NOMO-1 treated with dmso at 0.1 percent for 144 hours (cell line): ENCODE measurements around the gene ITGAL.

ENCODE experiments used
- DNase-seq: peaks from one replicate; lab custom pipeline; 2025; ENCODE audit not compliant: unreplicated experiment; lab: John Stamatoyannopoulos, UW

The ITGAL gene

GRCh38 chr16:30541502-30542329 is 69.2 kb downstream of the ITGAL start:
- DNase-seq = no peak

- DNase-seq = no peak
Measured at GRCh38 chr16:30543067-30543466, 70.5 kb downstream of the ITGAL start.

DNA sequence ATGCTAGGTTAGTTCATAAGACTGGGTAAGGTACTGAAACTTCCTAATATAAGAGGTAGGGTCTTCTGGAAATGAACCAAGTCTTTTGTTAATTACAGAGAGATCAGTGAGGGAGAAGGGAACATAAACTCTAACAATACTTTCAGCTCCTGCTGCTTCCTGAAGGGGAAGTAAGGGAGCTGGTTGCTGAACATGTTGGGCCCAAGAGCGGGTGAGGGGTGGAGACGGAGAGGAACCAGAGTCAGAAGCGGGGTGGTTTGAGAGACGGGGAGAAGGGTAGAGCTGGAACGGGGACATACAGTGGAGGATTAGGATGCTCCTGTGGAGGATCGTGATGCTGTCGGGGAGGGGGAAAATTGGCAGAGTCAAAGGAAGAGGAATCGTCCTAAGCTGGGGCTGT is 73.6 kb downstream of the ITGAL start:
- no peak for DNase-seq

- no peak for DNase-seq
Measured at GRCh38 chr16:30548416-30549253, 76.1 kb downstream of the ITGAL start.

- no peak for DNase-seq
Measured at GRCh38 chr16:30551781-30552180, 79.2 kb downstream of the ITGAL start.

DNA sequence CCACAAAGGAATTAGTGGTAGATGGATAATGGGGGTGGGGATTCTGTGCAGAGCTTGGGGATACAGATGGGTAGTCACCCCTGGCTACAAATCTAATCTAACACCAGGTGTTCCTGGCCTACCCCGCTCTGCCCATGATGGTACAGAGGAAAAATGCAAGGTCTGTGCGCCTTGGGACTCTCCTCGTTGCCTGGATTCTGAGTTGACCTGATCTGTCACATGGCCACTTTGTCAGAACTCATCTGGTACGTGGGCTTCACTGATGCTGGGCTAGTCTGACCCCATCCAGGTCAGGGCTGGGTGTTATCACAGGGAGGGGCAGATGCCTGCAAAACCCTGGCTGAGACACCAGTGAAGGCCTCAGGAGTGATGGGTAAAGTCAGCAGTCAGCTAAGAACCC is 80.4 kb downstream of the ITGAL start:
- DNase-seq = no peak

- peak; percentile 9 for DNase-seq
Measured at GRCh38 chr16:30553393-30553899, 80.9 kb downstream of the ITGAL start.

- DNase-seq = no peak
Measured at GRCh38 chr16:30554557-30555314, 82.2 kb downstream of the ITGAL start.

DNA sequence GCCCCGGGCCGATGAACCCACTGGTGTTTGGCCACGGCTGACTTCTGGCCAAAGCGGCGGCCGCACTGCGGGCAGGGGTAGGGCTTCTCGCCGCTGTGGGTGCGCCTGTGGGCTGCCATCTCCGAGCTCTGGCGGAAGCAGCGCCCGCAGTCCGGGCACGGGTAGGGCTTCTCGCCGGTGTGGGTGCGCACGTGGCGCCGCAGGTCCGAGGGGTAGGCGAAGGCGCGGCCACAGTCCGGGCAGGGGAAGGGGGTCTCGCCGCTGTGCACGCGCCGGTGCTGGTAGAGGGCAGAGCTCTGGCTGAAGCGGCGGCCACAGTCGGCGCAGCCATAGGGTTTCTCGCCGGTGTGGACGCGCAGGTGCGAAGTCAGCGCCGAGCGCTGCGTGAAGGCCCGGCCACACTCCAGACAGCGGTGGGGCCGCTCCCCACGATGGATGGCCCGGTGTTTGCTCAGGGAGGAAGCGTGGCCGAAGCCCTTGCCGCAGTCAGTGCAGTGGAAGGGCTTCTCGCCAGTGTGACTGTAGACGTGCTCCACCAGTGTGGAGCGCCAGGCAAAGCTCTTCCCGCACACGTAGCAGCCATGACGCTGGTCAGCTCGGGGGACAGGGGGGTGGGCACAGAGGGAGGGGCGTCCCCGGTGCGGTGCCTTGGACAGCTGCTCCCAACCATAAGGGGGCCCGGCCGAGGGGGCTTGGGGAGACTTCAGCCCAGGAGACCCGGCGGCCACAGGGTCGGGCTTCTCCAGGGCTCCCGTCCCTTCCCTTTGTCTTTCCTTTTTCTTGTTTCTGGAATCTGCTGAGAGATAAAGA is 83.0 kb downstream of the ITGAL start:
- DNase-seq = no peak

DNA sequence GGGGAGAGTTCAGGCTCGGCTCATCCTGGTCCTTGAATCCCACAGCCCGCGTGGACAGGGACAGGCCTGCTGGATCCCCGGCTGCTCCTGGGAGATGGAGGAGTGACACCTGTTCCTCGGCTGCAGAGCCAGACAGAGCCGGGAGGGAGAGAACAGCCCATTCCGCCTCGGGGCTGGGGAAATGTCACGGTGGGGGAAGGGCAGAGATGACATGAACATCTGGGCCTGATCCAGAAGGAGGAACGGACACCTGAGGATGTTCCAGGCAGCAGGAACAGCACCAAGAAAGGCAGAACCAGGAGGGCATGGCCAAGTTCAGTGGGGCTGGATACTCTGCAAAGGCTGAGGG is 83.6 kb downstream of the ITGAL start:
- DNase-seq = no peak

DNA sequence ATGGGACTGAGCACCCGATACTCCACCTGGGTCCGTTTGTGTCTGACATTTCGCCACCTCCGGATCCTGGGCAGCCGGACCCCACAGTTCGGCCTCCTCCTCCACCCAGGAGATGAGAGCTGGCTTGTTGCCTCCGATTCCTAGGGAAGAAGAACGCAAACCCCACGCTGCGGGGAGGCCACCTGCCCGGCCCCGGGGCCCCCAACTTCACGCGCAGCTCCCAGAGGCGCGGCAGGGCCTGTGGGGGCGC is 85.1 kb downstream of the ITGAL start:
- no peak for DNase-seq

- DNase-seq = peak; percentile 97
Measured at GRCh38 chr16:30557957-30558788, 85.6 kb downstream of the ITGAL start, which contains the start of gene ZNF764. ZNF764 (minus strand) TSS chr16:30558374; CDS start chr16:30558182, 192 bp downstream.

DNA sequence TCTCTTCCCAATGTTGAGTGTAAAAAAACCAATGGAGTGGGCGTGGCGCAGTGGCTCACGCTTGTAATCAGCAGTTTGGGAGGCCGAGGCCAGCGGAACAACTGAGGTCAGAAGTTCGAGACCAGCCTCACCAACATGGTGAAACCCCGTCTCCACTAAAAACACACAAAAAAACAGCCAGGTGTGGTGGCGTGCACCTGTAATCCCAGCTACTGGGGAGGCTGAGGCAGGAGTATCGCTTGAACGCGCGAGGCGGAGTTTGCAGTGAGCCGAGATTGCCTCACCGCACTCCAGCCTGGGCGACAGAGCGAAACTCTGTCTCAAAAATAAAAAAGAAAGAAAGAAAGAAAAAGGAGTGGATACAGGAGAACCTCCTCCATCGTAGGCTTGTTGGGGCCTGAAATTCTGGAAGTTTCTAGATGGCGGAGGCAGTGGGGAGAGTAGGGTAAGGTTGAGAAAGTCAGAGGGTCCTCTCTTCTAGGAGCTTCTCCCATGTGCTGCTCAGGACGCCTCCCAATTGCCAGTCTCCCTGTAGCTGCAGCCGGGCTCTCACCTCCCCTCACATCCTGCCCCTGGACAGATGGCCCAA is 86.3 kb downstream of the ITGAL start:
- no peak for DNase-seq

- peak; percentile 19 for DNase-seq
Measured at GRCh38 chr16:30559690-30560089, 87.1 kb downstream of the ITGAL start.

DNA sequence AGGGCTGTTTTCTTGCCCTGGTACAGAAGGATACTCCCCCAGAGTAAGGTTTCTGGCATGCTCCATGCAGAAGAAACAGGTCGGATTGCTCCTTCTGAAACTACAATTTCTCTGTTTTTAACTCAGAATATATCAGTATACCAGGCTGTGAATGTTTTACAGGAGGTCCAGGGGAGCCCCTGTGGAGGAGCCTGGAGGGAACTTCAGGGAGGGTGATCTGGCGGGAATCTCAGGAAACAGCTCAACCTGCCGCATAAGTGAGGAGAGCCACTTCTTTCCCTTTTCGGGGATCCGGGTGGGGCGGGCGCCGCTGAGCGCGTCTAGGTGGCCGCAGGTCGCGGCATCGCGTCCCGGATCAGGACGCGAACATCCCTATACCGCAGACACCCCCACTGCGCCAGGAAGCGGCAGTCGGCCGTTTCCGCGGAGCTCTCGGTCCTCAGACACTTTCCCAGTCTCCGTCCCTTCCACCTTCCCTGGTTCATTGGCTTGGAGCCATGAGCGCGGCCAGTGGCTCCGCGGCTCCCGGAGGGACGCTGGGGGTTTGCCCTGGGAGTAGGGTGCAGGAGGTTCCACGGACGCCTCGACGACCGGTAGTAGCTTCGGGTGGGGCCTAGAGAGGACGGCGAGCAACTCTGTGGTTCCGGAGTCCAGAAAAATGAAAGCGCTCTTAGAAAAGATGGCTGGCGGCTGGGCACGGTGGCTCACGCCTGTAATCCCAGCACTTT is 88.7 kb downstream of the ITGAL start:
- DNase-seq = no peak

GRCh38 chr16:30562021-30562420 is 89.5 kb downstream of the ITGAL start:
- DNase-seq = no peak

DNA sequence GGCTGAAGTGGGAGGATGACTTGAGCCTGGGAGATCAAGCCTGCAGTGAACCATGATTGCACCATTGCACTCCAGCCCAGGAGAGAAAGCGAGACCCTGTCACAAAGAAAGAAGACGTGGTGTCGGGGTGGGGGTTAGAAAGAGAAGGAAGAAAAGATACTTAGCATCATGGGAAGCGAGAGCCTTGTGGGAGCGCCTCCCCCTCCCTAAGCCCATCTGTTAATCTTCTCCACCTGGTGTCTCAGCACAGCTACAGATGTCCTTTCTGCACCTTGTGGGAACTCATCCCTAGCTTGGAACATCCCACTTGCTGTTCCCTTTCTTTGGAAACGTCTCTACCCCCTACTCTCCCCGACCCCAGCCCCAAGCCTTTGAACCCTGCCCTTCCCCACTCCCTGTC is 93.0 kb downstream of the ITGAL start:
- no peak for DNase-seq

GRCh38 chr16:30565984-30566383 is 93.4 kb downstream of the ITGAL start:
- no peak for DNase-seq

DNA sequence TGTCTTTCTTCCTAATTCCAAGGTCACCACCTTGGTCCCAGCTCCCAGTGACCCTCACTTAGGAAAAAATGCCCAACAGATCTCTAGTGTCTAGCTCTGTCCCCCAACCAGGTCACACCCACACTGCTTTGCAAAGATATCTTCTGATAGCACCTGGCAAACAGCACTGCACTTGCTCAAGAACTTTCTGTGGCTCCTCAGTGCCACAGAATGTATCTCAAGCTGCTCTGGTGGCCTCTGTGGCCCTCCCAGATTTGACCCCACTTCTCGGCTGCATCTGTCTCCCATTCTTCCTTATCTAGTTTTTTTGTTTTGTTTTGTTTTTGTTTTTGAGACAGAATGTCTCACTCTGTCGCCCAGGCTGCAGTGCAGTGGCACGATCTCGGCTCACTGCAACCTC is 94.0 kb downstream of the ITGAL start:
- no peak for DNase-seq
